HG03135 (cell line): ENCODE measurements around the gene FZD8.

Experiments
- ATAC-seq: cut with Tn5 transposase; IDR thresholded peaks from one replicate; pipeline ENCODE4 v1.9.1; 2021; ENCODE audit warnings: mild to moderate bottlenecking, moderate library complexity; ENCODE audit not compliant: unreplicated experiment

The FZD8 gene

GRCh38 chr10:35641676-35642034, 441 bp downstream of the FZD8 start:
- ATAC-seq, result peak; percentile 32

- peak; percentile 32 for ATAC-seq
Observed at GRCh38 chr10:35640951-35641675, 983 bp downstream of the FZD8 start.

- peak; percentile 38 for ATAC-seq
Observed at GRCh38 chr10:35640474-35640873, 1.6 kb downstream of the FZD8 start.

- no peak for ATAC-seq
Observed at GRCh38 chr10:35639728-35640401, 2.2 kb downstream of the FZD8 start.

GRCh38 chr10:35639021-35639727, 2.9 kb downstream of the FZD8 start:
- ATAC-seq, result no peak

- ATAC-seq, result no peak
Observed at GRCh38 chr10:35638101-35638500, 4.0 kb downstream of the FZD8 start.

- ATAC-seq, result no peak
Observed at GRCh38 chr10:35637462-35637861, 4.6 kb downstream of the FZD8 start.

GRCh38 chr10:35636956-35637355, 5.1 kb downstream of the FZD8 start:
- ATAC-seq, result no peak

GRCh38 chr10:35635576-35635975, 6.5 kb downstream of the FZD8 start:
- peak; percentile 64 for ATAC-seq

- no peak for ATAC-seq
Observed at GRCh38 chr10:35633006-35633980, 8.8 kb downstream of the FZD8 start.

GRCh38 chr10:35632027-35632426, 10.1 kb downstream of the FZD8 start:
- ATAC-seq, result no peak

- no peak for ATAC-seq
Observed at GRCh38 chr10:35631404-35631803, 10.7 kb downstream of the FZD8 start.

- ATAC-seq, result no peak
Observed at GRCh38 chr10:35626971-35627507, 15.1 kb downstream of the FZD8 start.

GRCh38 chr10:35614312-35614711, 27.8 kb downstream of the FZD8 start:
- ATAC-seq, result no peak

- ATAC-seq, result no peak
Observed at GRCh38 chr10:35613597-35614226, 28.4 kb downstream of the FZD8 start.

GRCh38 chr10:35613107-35613440, 29.0 kb downstream of the FZD8 start:
- no peak for ATAC-seq

- ATAC-seq, result no peak
Observed at GRCh38 chr10:35612385-35613106, 29.6 kb downstream of the FZD8 start.

- no peak for ATAC-seq
Observed at GRCh38 chr10:35611750-35612149, 30.3 kb downstream of the FZD8 start.

GRCh38 chr10:35608328-35608672, 33.8 kb downstream of the FZD8 start:
- no peak for ATAC-seq
